K562 (cell line): ENCODE measurements around the gene SPAG9. TPM values are rescaled to one million over a fixed set of nuclear protein-coding genes. Genes with fewer than 3 reads are reported as not detected.

ENCODE experiments used
- ATAC-seq: fragments of 200-7000 bp; cut with Tn5 transposase; 3 replicates; pipeline ENCODE4 v1.9.1; 2020; ENCODE audit warnings: moderate library complexity
- BruUV-seq: library from RNA; stranded (reverse); fragments of 400-500 nt; replicated peaks from 2 replicates; lab custom pipeline; 2021; lab: Mats Ljungman, UMichigan
- CTCF ChIA-PET: fragments of 300-600 bp; formaldehyde crosslinking; extraction: SDS; loops from one replicate; lab custom pipeline; 2021; ENCODE audit warnings: low intra/inter-chr PET ratio; lab: Yijun Ruan, JAX
- POLR2A ChIA-PET: fragments of 300-600, 350-650 bp; sonication (Branson Sonifier 250); formaldehyde crosslinking; extraction: SDS; loops from one replicate; lab custom pipeline; 2021; ENCODE audit warnings: antibody characterized with exemption, inconsistent platforms; lab: Yijun Ruan, JAX
- DNase-seq, 4 experiments: peaks; one replicate each; pipeline versions ENCODE4 v3.0.0 to v3.0.0-alpha.2; 2011 to 2018; ENCODE audit warnings: low spot score in 3 of 4, mixed read lengths in 3 of 4; ENCODE audit errors: extremely low read depth in 1 of 4
- FAIRE-seq: peaks from 2 replicates; lab custom pipeline; 2011; peaks lifted over from hg19 to GRCh38; lab: Jason Lieb, UNC
- H2AFZ ChIP-seq: 2 replicates; pipeline ENCODE4 v1.6.0; 2011; ENCODE audit warnings: low read depth, low read length, control low read depth, inconsistent platforms
- H3K27ac ChIP-seq: fragments of 200-600 bp; 3 replicates; pipeline ENCODE4 v1.8.0; 2011; ENCODE audit warnings: low read depth, mild to moderate bottlenecking, control low read depth, inconsistent platforms, low read length, moderate library complexity, mixed read lengths; ENCODE audit errors: extremely low read depth
- H3K27me3 ChIP-seq, 2 experiments: fragments of 300-600 bp in 1 of 2; 2 replicates in 1 of 2; 3 replicates in 1 of 2; pipeline versions ENCODE4 v1.6.0 to v1.8.0; 2011; ENCODE audit warnings: inconsistent platforms in 2 of 2, low read length in 2 of 2, mild to moderate bottlenecking in 1 of 2, mixed read lengths in 1 of 2, moderate library complexity in 1 of 2; ENCODE audit not compliant: control insufficient read depth in 2 of 2, insufficient read depth in 2 of 2
- H3K36me3 ChIP-seq: fragments of 300-600 bp; 3 replicates; pipeline ENCODE4 v1.8.0; 2011; ENCODE audit warnings: mild to moderate bottlenecking, low read length, inconsistent platforms; ENCODE audit not compliant: control insufficient read depth, insufficient read depth
- H3K4me1 ChIP-seq, 2 experiments: fragments of 200-600 bp in 1 of 2; replicated peaks in 1 of 2; 2 replicates in 1 of 2; 3 replicates in 1 of 2; pipeline versions ENCODE4 v1.5.1 to v1.8.0; 2011; ENCODE audit warnings: inconsistent platforms in 2 of 2, low read length in 2 of 2, mild to moderate bottlenecking in 1 of 2, mixed read lengths in 1 of 2, moderate library complexity in 1 of 2; ENCODE audit not compliant: control insufficient read depth in 2 of 2, insufficient read depth in 2 of 2
- H3K4me2 ChIP-seq: 2 replicates; pipeline ENCODE4 v1.6.1; 2011; ENCODE audit warnings: low read length, control low read depth, inconsistent platforms, mixed read lengths; ENCODE audit not compliant: insufficient read depth
- H3K4me3 ChIP-seq: fragments of 200-600 bp; sonication (generic), shearing (Covaris generic); 2 replicates; pipeline ENCODE4 v1.5.1; 2016; ENCODE audit warnings: control low read depth, inconsistent platforms
- H3K79me2 ChIP-seq: fragments of 200-600 bp; 3 replicates; pipeline ENCODE4 v1.8.0; 2011; ENCODE audit warnings: low read length, inconsistent platforms; ENCODE audit not compliant: control insufficient read depth, insufficient read depth
- H3K9ac ChIP-seq, 2 experiments: 2 replicates each; pipeline versions ENCODE4 v1.6.0 to v1.6.1; 2011; ENCODE audit warnings: low read depth in 2 of 2, low read length in 2 of 2, control low read depth in 1 of 2, inconsistent platforms in 1 of 2, mild to moderate bottlenecking in 1 of 2, mixed read lengths in 1 of 2; ENCODE audit not compliant: insufficient read depth in 1 of 2
- H3K9me1 ChIP-seq: one replicate; pipeline ENCODE4 v1.6.0; 2011; ENCODE audit warnings: inconsistent platforms, mild to moderate bottlenecking, low read length, moderate library complexity; ENCODE audit not compliant: control insufficient read depth, insufficient read depth
- H3K9me3 ChIP-seq: replicated peaks from 2 replicates; pipeline ENCODE4 v1.5.1; 2011; ENCODE audit warnings: low read depth, low read length, inconsistent platforms; ENCODE audit not compliant: control insufficient read depth, insufficient read depth
- H4K20me1 ChIP-seq: replicated peaks from 2 replicates; pipeline ENCODE4 v1.6.1; 2011; ENCODE audit warnings: low read length, inconsistent platforms, mixed read lengths; ENCODE audit not compliant: control insufficient read depth, insufficient read depth
- CC2D1A ChIP-seq: fragments of 450-650 bp; IDR thresholded peaks from 2 replicates; pipeline ENCODE4 v1.6.1; 2017; ENCODE audit warnings: mild to moderate bottlenecking
- CCAR2 ChIP-seq: fragments of 200-400 bp; formaldehyde crosslinking; IDR thresholded peaks from 2 replicates; pipeline ENCODE4 v1.6.1; 2017; ENCODE audit warnings: mild to moderate bottlenecking, low read depth, low read length
- PCBP1 ChIP-seq: fragments of 200-400 bp; formaldehyde crosslinking; IDR thresholded peaks from 2 replicates; pipeline ENCODE4 v1.6.1; 2018; ENCODE audit warnings: mild to moderate bottlenecking, low read depth, low read length; ENCODE audit not compliant: poor library complexity, severe bottlenecking
- SPI1 ChIP-seq: IDR thresholded peaks from 2 replicates; pipeline ENCODE4 v1.6.1; 2011; ENCODE audit warnings: low read depth, low read length, control low read depth, borderline replicate concordance
- TARDBP ChIP-seq: fragments of 450-650 bp; IDR thresholded peaks from 2 replicates; pipeline ENCODE4 v1.6.1; 2016
- ZBTB9 ChIP-seq: fragments of 450-650 bp; formaldehyde crosslinking; IDR thresholded peaks from 2 replicates; pipeline ENCODE4 v1.4.0; 2020; ENCODE audit warnings: mild to moderate bottlenecking, moderate library complexity
- WGBS: fragments of 100-300 bp; shearing (Covaris generic); methylation state at CpG from one replicate; pipeline ENCODE4 v1.1.6; 2016; ENCODE audit warnings: low coverage, mixed read lengths; ENCODE audit not compliant: insufficient coverage; ENCODE audit errors: missing lambda C conversion rate; 5-methylcytosine and 5-hydroxymethylcytosine counted together
- in situ Hi-C: fragments of 300-500 bp; cut with MboI; formaldehyde crosslinking; loops from 4 replicates; pipeline ENCODE4 v1.15.0; 2018; ENCODE audit warnings: inconsistent platforms, mixed read lengths
- intact Hi-C: fragments of 100-400 bp; cut with micrococcal nuclease; formaldehyde crosslinking; loops from 2 replicates; pipeline ENCODE4 v1.14.2; 2022
- polyA plus RNA-seq, 8 experiments: library from polyadenylated mRNA; depleted of rRNA in 4 of 8; stranded (reverse) in 5 of 8; unstranded in 3 of 8; fragments of >200 nt; fragmentation: Nextera tagmentation in 2 of 8; fragmentation: Illumina TruSeq in 1 of 8; extraction: Ambion mirVana in 2 of 8; extraction: Trizol in 1 of 8; gene quantifications; 2 replicates each; pipeline versions ENCODE4 v1.2.1 to v1.2.3, GENCODE V29; 2011 to 2014; ENCODE audit warnings: inconsistent platforms in 1 of 8, missing spikeins in 1 of 8
- total RNA-seq, 7 experiments: library from RNA; depleted of rRNA in 6 of 7; stranded (reverse); fragments of >200 nt in 6 of 7; fragmentation: Illumina TruSeq in 2 of 7; extraction: Trizol in 2 of 7; gene quantifications; 2 replicates each; pipeline versions ENCODE4 v1.2.1 to v1.2.3, GENCODE V29; 2011 to 2021; ENCODE audit warnings: low replicate concordance in 1 of 7
- TF ChIP-seq, protein P1 (sequence below): sonication (generic); formaldehyde crosslinking; IDR thresholded peaks from 2 replicates; pipeline ENCODE4 v1.8.1; 2023; ENCODE audit warnings: mild to moderate bottlenecking, missing genetic modification reagents

Gene SPAG9
- total and polyA plus RNA-seq, 9 of the 15 experiments (the other 6 are each of a cell fraction or from before 2014, with no cell fraction given), result 12.2 to 99.2 (median 58.2) TPM

- no peak for TF ChIP-seq PCBP1
- no peak for TF ChIP-seq CCAR2
- TF ChIP-seq TARDBP, result no peak
- TF ChIP-seq, protein P1, sequence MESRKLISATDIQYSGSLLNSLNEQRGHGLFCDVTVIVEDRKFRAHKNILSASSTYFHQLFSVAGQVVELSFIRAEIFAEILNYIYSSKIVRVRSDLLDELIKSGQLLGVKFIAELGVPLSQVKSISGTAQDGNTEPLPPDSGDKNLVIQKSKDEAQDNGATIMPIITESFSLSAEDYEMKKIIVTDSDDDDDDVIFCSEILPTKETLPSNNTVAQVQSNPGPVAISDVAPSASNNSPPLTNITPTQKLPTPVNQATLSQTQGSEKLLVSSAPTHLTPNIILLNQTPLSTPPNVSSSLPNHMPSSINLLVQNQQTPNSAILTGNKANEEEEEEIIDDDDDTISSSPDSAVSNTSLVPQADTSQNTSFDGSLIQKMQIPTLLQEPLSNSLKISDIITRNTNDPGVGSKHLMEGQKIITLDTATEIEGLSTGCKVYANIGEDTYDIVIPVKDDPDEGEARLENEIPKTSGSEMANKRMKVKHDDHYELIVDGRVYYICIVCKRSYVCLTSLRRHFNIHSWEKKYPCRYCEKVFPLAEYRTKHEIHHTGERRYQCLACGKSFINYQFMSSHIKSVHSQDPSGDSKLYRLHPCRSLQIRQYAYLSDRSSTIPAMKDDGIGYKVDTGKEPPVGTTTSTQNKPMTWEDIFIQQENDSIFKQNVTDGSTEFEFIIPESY (CRISPR knock-in tag), result no peak
- TF ChIP-seq ZBTB9 (CRISPR knock-in tag), result no peak
Measured at GRCh38 chr17:50918933-50919296, 201.8 kb downstream of the SPAG9 start (continued).

DNA sequence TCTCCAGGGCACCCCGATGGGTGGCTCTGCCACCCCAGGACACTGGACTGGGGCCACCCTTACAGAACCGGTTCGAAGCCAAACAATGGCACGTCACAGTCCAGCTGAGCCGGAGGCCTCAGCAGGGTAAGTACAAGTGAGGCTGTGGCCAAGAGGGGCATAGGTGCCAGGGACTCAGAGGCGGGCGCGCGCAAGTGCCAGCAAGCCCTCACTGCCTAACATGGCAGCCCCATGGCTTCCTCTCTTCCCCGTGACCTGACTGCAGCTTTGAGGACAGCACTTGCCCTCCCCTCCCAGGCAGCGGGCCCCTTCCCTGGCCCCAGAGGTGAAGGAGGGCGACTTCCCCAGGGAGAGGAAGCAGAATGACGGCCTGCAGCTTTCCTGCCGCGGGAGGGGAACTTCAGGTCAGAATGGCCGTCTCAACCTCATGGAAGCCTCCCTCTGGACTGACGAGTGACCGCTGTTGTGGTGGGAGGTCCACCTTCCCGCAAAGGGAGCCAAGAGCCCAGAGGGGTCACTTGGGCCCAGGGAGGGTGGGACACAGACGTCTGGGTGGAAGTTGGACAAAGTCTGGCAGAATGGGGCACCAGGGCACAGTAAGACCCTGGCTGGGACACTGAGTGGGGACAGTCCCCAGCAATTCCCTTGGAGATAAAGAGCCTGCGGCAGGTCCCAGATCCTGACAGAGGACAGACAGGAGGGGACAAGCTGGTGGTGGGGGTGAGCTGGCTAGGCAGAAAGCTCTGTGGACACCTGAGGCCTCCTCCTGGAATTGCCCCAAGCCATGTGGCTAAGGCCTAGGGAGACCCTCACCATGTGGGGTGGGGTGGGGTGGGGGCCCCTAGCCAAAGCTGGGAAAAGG is 202.4 kb downstream of the SPAG9 start:
- Histone ChIP-seq H3K79me2 (no peaks in the 10 kb centered on the region), H3K9me1 (no peaks in the 10 kb centered on the region), H3K9me3 (no peaks in the 10 kb centered on the region), H2AFZ (peak overlapping the region; percentile 56; the same call in 1 of the 2 replicates), H4K20me1 (no peaks in the 10 kb centered on the region), H3K9ac (peak overlapping the region in 1 of 2 experiments; percentile 52; a peak in 2 of 4 replicates), H3K4me3 (no peak overlapping the region), H3K4me2 (no peak overlapping the region), H3K4me1 (peaks cover 0 to 24% of the 10 kb centered on the region in 2 experiments; a peak in 2 of 5 replicates), H3K27ac (no peak overlapping the region), H3K27me3 (no peaks in the 10 kb centered on the region; a peak in 1 of 5 replicates), H3K36me3 (no peaks in the 10 kb centered on the region)
- in situ Hi-C loops, result no loop called here
- POLR2A ChIA-PET, result interaction anchor here (0.6 to 1.4 kb wide), 5 partner anchors 10 to 127 kb away, joined by 3 to 6 read pairs (median 4); partner anchors contain the start of gene TOB1
- ATAC-seq (peak; percentile 22; the same call in 1 of the 3 replicates), DNase-seq (no peak), FAIRE-seq (no peak)
- CTCF ChIA-PET, result no interaction called here
- no peak for TF ChIP-seq CC2D1A
- TF ChIP-seq SPI1, result peak; percentile 10; the same call in 1 of the 2 replicates
- 53% methylated on average over 16 of the region's 21 CpGs for WGBS
- BruUV-seq, result no TSS peak
- intact Hi-C loops, result no loop called here
